Liver (tissue), 3 donors: ENCODE data around the gene ZNF622.

Experiments
- ATF3 ChIP-seq: IDR thresholded peaks from 2 replicates; pipeline ENCODE4 v1.6.1; 2016; ENCODE audit warnings: antibody characterized with exemption
- CTCF ChIP-seq: fragments of 150-350 bp; IDR thresholded peaks from 2 replicates; pipeline ENCODE4 v1.5.1; 2017; ENCODE audit warnings: improper control_type of control experiment, low read depth, low read length; ENCODE audit not compliant: missing input control
- TAF1 ChIP-seq: conservative IDR thresholded peaks from 2 replicates; pipeline ENCODE4 v1.6.1; 2016; ENCODE audit warnings: antibody characterized with exemption, mild to moderate bottlenecking
- donor health status: healthy.
- donor health status: healthy.

- TF ChIP-seq CTCF (no peak), ATF3 (no peak), TAF1 (no peak)
These were observed 52.3 kb downstream of the ZNF622 start for GRCh38 chr5:16413166-16413860.
